EH (cell line): ENCODE results near the gene HSPA9.

Experiments used
- DNase-seq: peaks from one replicate; pipeline ENCODE4 v3.0.0-alpha.2; 2015; ENCODE audit warnings: low read depth

HSPA9 gene

GRCh38 chr5:138575194-138576015 is at the start of gene HSPA9:
HSPA9 (minus strand) TSS chr5:138575401; CDS start chr5:138575318, 83 bp downstream.
- DNase-seq: peak; percentile 100

GRCh38 chr5:138623053-138623452 is 47.9 kb upstream of the HSPA9 start:
- DNase-seq: peak; percentile 24

- DNase-seq: no peak
Observed at GRCh38 chr5:138622051-138622450, 46.9 kb upstream of the HSPA9 start.

- no peak for DNase-seq
Observed at GRCh38 chr5:138620663-138621224, 45.5 kb upstream of the HSPA9 start.

GRCh38 chr5:138616508-138616907 is 41.3 kb upstream of the HSPA9 start:
- DNase-seq: no peak

GRCh38 chr5:138615461-138615860 is 40.3 kb upstream of the HSPA9 start:
- DNase-seq: no peak

- DNase-seq: no peak
Observed at GRCh38 chr5:138611678-138612218, 36.5 kb upstream of the HSPA9 start.

GRCh38 chr5:138610918-138611677 is 35.9 kb upstream of the HSPA9 start:
- DNase-seq: no peak

- no peak for DNase-seq
Observed at GRCh38 chr5:138610415-138610917, 35.3 kb upstream of the HSPA9 start.

GRCh38 chr5:138606378-138607064 is 31.3 kb upstream of the HSPA9 start:
- DNase-seq: no peak

- no peak for DNase-seq
Observed at GRCh38 chr5:138605254-138605972, 30.2 kb upstream of the HSPA9 start.

GRCh38 chr5:138604176-138604785 is 29.1 kb upstream of the HSPA9 start:
- no peak for DNase-seq

GRCh38 chr5:138603249-138603920 is 28.2 kb upstream of the HSPA9 start:
- peak; percentile 40 for DNase-seq

- DNase-seq: no peak
Observed at GRCh38 chr5:138602371-138603000, 27.3 kb upstream of the HSPA9 start.

GRCh38 chr5:138601444-138601843 is 26.2 kb upstream of the HSPA9 start:
- peak; percentile 87 for DNase-seq

- DNase-seq: no peak
Observed at GRCh38 chr5:138600446-138600845, 25.2 kb upstream of the HSPA9 start.

GRCh38 chr5:138597661-138598400 is 22.6 kb upstream of the HSPA9 start:
- peak; percentile 15 for DNase-seq

- DNase-seq: no peak
Observed at GRCh38 chr5:138596105-138596881, 21.1 kb upstream of the HSPA9 start.
